ENCODE measurements around the gene HMCN2.

Gene HMCN2

DNA sequence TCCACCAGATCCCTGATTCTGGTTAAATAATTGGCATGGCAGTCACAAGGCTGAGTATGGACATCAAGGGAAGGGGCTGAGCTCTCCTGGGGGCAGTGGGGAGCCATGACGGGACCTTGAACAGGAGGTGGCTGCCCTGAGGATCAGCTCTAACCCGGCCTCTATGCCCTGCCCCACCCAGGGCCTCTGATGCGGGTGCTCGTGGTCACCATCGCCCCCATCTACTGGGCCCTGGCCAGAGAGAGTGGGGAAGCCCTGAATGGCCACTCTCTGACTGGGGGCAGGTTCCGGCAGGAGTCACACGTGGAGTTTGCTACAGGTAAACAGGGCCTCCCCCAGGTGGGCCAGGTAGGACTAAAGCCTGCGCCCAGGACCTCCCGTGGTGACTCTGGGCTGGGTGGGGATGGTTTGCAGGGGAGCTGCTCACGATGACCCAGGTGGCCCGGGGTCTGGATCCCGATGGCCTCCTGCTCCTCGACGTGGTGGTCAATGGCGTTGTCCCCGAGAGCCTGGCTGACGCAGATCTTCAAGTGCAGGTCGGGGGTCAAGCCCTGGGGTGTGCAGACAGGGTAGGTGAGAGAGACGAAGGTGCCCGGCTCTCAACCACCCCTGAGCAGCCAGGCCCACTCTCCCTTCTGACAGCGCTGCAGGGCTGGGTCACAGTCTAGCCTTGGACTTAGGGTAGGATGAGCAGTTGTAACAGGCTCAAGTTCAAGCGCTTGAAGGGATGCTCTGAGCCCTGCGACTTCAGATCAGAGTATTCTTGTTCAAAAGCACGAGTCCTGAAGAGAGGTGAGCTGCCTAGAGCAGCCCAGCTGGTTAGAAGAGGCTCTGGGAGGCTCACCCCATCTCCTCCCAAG lies 159.3 kb downstream of the HMCN2 start:
- TF ChIP-seq CTCF (conservative IDR thresholded peaks at IDR 0.05): no peak
- TF ChIP-seq ZFX (IDR thresholded peaks at IDR 0.05): no peak
- H3K27ac ChIP-seq: no peak overlapping the region

DNA sequence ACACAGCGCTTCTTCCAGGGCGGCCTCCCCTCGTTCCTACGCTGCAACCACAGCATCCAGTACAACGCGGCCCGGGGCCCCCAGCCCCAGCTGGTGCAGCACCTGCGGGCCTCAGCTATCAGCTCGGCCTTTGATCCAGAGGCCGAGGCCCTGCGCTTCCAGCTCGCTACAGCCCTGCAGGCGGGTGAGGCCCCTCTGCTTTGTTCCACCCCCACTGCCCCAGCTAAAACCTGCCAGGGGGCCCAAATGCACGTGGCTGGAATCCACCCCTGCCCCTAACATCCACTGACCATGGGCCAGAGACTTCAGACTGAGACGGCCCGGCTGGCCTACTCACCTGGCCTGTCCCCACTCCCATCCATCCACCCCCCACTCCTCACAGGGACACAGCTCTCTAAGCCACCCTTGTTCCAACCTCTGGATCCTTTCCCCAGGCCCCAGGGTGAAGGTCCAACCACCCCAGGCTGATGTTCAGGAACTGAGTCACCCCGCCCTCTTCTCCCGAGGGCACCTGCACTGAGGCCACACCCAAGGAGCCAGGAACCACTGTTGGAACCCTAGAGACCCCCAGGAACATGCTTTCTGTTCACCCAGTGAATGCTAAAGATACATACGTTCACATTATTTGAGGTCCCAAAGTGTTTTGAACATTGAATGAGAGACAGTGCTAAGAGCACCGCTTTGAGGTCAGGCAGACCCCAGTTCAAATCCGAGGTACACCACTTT lies 160.3 kb downstream of the HMCN2 start:
- TF ChIP-seq CTCF (conservative IDR thresholded peaks at IDR 0.05) (no peak), ZFX (IDR thresholded peaks at IDR 0.05) (no peak)
- no peak overlapping the region for H3K27ac ChIP-seq

DNA sequence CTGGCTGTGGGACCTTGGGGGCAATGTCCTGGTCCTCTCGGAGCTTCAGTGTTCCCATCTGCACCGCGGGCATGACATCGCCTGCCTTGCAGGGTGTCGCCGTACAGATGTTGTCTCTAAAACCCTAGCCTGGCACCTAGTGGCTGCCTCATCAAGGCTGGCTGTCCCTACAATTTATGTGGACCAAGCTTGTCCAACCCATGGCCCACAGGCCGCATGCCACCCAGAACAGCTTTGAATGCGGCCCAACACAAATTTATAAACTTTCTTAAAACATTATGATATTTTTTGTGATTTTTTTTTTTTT lies 160.9 kb downstream of the HMCN2 start:
- peak overlapping the region; percentile 37 for H3K27ac ChIP-seq
- no peak for TF ChIP-seq CTCF (conservative IDR thresholded peaks at IDR 0.05)
- no peak for TF ChIP-seq ZFX (IDR thresholded peaks at IDR 0.05)

DNA sequence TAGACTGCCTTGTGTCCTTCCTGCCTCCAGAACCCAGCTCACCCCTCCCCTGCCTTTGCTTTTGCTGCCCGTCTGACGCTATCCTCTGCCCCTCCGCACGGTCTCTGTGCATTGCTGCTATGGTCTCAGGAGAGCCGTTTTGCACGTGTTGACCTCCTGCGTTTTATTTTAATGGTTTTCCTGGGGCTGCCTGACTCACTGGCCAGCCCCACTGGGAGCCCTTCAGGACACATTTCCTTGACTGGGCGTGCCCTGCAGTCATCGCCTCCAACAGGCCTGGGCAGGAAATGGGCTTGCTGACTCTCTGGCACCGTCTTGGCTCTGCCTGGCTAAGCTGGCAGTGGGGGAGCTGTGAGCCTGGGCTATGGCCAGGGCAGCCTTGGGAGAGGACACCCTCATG lies 161.3 kb downstream of the HMCN2 start:
- no peak for TF ChIP-seq CTCF (conservative IDR thresholded peaks at IDR 0.05)
- TF ChIP-seq ZFX (IDR thresholded peaks at IDR 0.05): no peak
- H3K27ac ChIP-seq: peak overlapping the region; percentile 37

- H3K27ac ChIP-seq: peak overlapping the region; percentile 37
- TF ChIP-seq CTCF (conservative IDR thresholded peaks at IDR 0.05) (no peak), ZFX (IDR thresholded peaks at IDR 0.05) (no peak)
Observed at GRCh38 chr9:130427326-130427725, 161.8 kb downstream of the HMCN2 start.

DNA sequence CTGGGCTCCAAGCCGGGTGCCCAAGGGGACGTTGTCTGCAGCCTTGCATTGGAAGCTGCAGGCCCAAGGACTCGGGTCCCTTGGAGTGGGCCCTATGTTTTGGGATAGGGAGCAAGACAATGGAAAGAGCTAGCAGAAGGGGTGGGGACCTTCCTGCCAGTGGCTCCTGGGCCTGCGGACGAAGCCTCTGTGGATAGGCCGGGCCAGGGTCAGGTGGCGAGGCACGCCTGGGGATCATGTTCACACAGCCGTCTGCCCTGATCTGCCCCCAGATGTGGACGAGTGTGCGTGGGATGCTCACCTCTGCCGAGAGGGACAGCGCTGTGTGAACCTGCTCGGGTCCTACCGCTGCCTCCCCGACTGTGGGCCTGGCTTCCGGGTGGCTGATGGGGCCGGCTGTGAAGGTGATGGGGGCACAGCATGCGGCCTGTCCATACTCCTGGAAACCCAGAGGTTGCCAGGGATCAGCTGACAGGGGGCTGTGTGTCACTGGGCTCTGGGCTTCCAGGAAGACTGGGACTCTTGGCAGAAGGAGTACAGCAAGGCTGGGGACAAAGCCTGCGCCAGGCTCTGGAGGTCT lies 162.6 kb downstream of the HMCN2 start:
- TF ChIP-seq ZFX (IDR thresholded peaks at IDR 0.05) (no peak), CTCF (conservative IDR thresholded peaks at IDR 0.05) (no peak)
- no peak overlapping the region for H3K27ac ChIP-seq

- TF ChIP-seq ZFX (IDR thresholded peaks at IDR 0.05) (no peak), CTCF (conservative IDR thresholded peaks at IDR 0.05) (no peak)
- H3K27ac ChIP-seq: no peak overlapping the region
Observed at GRCh38 chr9:130429381-130429780, 163.8 kb downstream of the HMCN2 start.
